Activated T-cell treated with anti-CD3 and anti-CD28 coated beads, Interleukin-2, amount 50 U/mL, for 4 hours (primary cell): ENCODE results near the gene CPED1. TPM values are rescaled to one million over a fixed set of nuclear protein-coding genes. Genes with fewer than 3 reads are reported as not detected.
A peak's percentile ranks its signal among the peaks of the same experiment; 100 is the strongest.

ENCODE experiments used
- ATAC-seq, 2 donors: fragments of 200-7000 bp; cut with Tn5 transposase; one replicate each; pipeline ENCODE4 v1.10.0; 2021
- DNase-seq: peaks from one replicate; pipeline ENCODE4 v3.0.0-alpha.2; 2020
- H3K27me3 Mint-ChIP-seq: one replicate; pipeline ENCODE4 v1.8.0; 2021; ENCODE audit warnings: low read depth, mixed read lengths
- H3K36me3 Mint-ChIP-seq: one replicate; pipeline ENCODE4 v1.8.0; 2022; ENCODE audit warnings: mixed read lengths; ENCODE audit not compliant: insufficient read depth
- H3K4me1 Mint-ChIP-seq: one replicate; pipeline ENCODE4 v1.8.0; 2021; ENCODE audit warnings: low read depth, mixed read lengths
- H3K4me3 Mint-ChIP-seq: one replicate; pipeline ENCODE4 v1.8.0; 2021; ENCODE audit warnings: mild to moderate bottlenecking, moderate library complexity, mixed read lengths
- H3K9me3 Mint-ChIP-seq: one replicate; pipeline ENCODE4 v1.8.0; 2021; ENCODE audit warnings: mixed read lengths
- total RNA-seq, 3 donors: library from RNA; stranded (reverse); gene quantifications; one replicate each; pipeline ENCODE4 v1.2.1, GENCODE V29; 2021

Gene CPED1
- total RNA-seq: under 1 TPM; 0.20 to 0.69 (median 0.38) TPM

GRCh38 chr7:120988591-120989256 is at the start of gene CPED1:
Gene CPED1, plus strand, starts transcription at chr7:120988711. Its CDS starts 911 bp downstream, at chr7:120989622.
- H3K4me1 Mint-ChIP-seq: peaks cover 15% of the 10 kb centered on the region
- H3K36me3 Mint-ChIP-seq: no peaks in the 10 kb centered on the region
- DNase-seq (no peak), ATAC-seq (peak; percentile 62 to 68)
- peak within 1 kb of the TSS; percentile 75 for H3K4me3 Mint-ChIP-seq
- H3K9me3 Mint-ChIP-seq: no peaks in the 10 kb centered on the region
- peaks cover 43% of the 10 kb centered on the region for H3K27me3 Mint-ChIP-seq

- no peaks in the 10 kb centered on the region for H3K36me3 Mint-ChIP-seq
- DNase-seq (no peak), ATAC-seq (no peak)
- H3K9me3 Mint-ChIP-seq: no peaks in the 10 kb centered on the region
- H3K4me3 Mint-ChIP-seq: no peak overlapping the region
- peaks cover 8% of the 10 kb centered on the region for H3K27me3 Mint-ChIP-seq
- no peaks in the 10 kb centered on the region for H3K4me1 Mint-ChIP-seq
Observed at GRCh38 chr7:120939345-120939744, 49.2 kb upstream of the CPED1 start.

GRCh38 chr7:120941064-120941463 is 47.4 kb upstream of the CPED1 start:
- H3K36me3 Mint-ChIP-seq: no peaks in the 10 kb centered on the region
- H3K4me3 Mint-ChIP-seq: no peak overlapping the region
- DNase-seq: no peak
- no peak for ATAC-seq
- no peaks in the 10 kb centered on the region for H3K9me3 Mint-ChIP-seq
- H3K27me3 Mint-ChIP-seq: peaks cover 12% of the 10 kb centered on the region
- H3K4me1 Mint-ChIP-seq: no peaks in the 10 kb centered on the region

GRCh38 chr7:120941856-120942255 is 46.7 kb upstream of the CPED1 start:
- ATAC-seq: no peak
- DNase-seq: no peak
- Mint-ChIP-seq H3K9me3 (no peaks in the 10 kb centered on the region), H3K36me3 (no peaks in the 10 kb centered on the region), H3K27me3 (peaks cover 17% of the 10 kb centered on the region), H3K4me3 (no peak overlapping the region), H3K4me1 (no peaks in the 10 kb centered on the region)

GRCh38 chr7:120942861-120943260 is 45.6 kb upstream of the CPED1 start:
- H3K36me3 Mint-ChIP-seq: no peaks in the 10 kb centered on the region
- DNase-seq (no peak), ATAC-seq (no peak)
- peaks cover 21% of the 10 kb centered on the region for H3K27me3 Mint-ChIP-seq
- H3K9me3 Mint-ChIP-seq: no peaks in the 10 kb centered on the region
- no peak overlapping the region for H3K4me3 Mint-ChIP-seq
- no peaks in the 10 kb centered on the region for H3K4me1 Mint-ChIP-seq

GRCh38 chr7:120944826-120945562 is 43.5 kb upstream of the CPED1 start:
- ATAC-seq: no peak
- Mint-ChIP-seq H3K36me3 (no peaks in the 10 kb centered on the region), H3K9me3 (no peaks in the 10 kb centered on the region), H3K27me3 (peaks cover 22% of the 10 kb centered on the region), H3K4me1 (peaks cover 8% of the 10 kb centered on the region), H3K4me3 (no peak overlapping the region)
- DNase-seq: no peak

GRCh38 chr7:120947980-120948379 is 40.5 kb upstream of the CPED1 start:
- Mint-ChIP-seq H3K4me1 (peaks cover 19% of the 10 kb centered on the region), H3K4me3 (no peak overlapping the region), H3K36me3 (no peaks in the 10 kb centered on the region), H3K9me3 (no peaks in the 10 kb centered on the region), H3K27me3 (peaks cover 22% of the 10 kb centered on the region)
- ATAC-seq (no peak), DNase-seq (no peak)

GRCh38 chr7:120949393-120949911 is 39.1 kb upstream of the CPED1 start:
- peaks cover 22% of the 10 kb centered on the region for H3K27me3 Mint-ChIP-seq

GRCh38 chr7:120949998-120950538 is 38.4 kb upstream of the CPED1 start:
- DNase-seq (no peak), ATAC-seq (no peak)
- peaks cover 21% of the 10 kb centered on the region for H3K4me1 Mint-ChIP-seq
- peak overlapping the region; percentile 96 for H3K4me3 Mint-ChIP-seq
- H3K9me3 Mint-ChIP-seq: no peaks in the 10 kb centered on the region
- H3K27me3 Mint-ChIP-seq: peaks cover 22% of the 10 kb centered on the region
- H3K36me3 Mint-ChIP-seq: no peaks in the 10 kb centered on the region

More at GRCh38 chr7:120949393-120949911, 39.1 kb upstream of the CPED1 start:
- peak overlapping the region; percentile 96 for H3K4me3 Mint-ChIP-seq
- DNase-seq: no peak
- peaks cover 19% of the 10 kb centered on the region for H3K4me1 Mint-ChIP-seq
- H3K36me3 Mint-ChIP-seq: no peaks in the 10 kb centered on the region
- no peaks in the 10 kb centered on the region for H3K9me3 Mint-ChIP-seq
- no peak for ATAC-seq

- ATAC-seq: peak; percentile 94 to 95
- no peaks in the 10 kb centered on the region for H3K9me3 Mint-ChIP-seq
- peaks cover 3% of the 10 kb centered on the region for H3K36me3 Mint-ChIP-seq
- peaks cover 25% of the 10 kb centered on the region for H3K4me1 Mint-ChIP-seq
- peak within 1 kb of the TSS; percentile 96 for H3K4me3 Mint-ChIP-seq
- peaks cover 16% of the 10 kb centered on the region for H3K27me3 Mint-ChIP-seq
- DNase-seq: peak; percentile 98
Observed at GRCh38 chr7:120950539-120951308, 37.8 kb upstream of the CPED1 start, which contains the start of gene ING3. Gene ING3, plus strand, starts transcription at chr7:120950777. Its CDS starts 120 bp downstream, at chr7:120950897.

GRCh38 chr7:120951309-120951699 is 37.2 kb upstream of the CPED1 start:
- no peak for ATAC-seq
- Mint-ChIP-seq H3K4me1 (peaks cover 27% of the 10 kb centered on the region), H3K27me3 (peaks cover 13% of the 10 kb centered on the region), H3K36me3 (peaks cover 5% of the 10 kb centered on the region), H3K9me3 (no peaks in the 10 kb centered on the region), H3K4me3 (peak overlapping the region; percentile 96)
- no peak for DNase-seq

GRCh38 chr7:120951826-120952225 is 36.7 kb upstream of the CPED1 start:
- ATAC-seq: no peak
- DNase-seq: no peak
- H3K9me3 Mint-ChIP-seq: no peaks in the 10 kb centered on the region
- H3K27me3 Mint-ChIP-seq: peaks cover 11% of the 10 kb centered on the region
- H3K4me1 Mint-ChIP-seq: peaks cover 27% of the 10 kb centered on the region
- peak overlapping the region; percentile 96 for H3K4me3 Mint-ChIP-seq
- H3K36me3 Mint-ChIP-seq: peaks cover 7% of the 10 kb centered on the region

- Mint-ChIP-seq H3K4me1 (peaks cover 21% of the 10 kb centered on the region), H3K27me3 (no peaks in the 10 kb centered on the region), H3K4me3 (no peak overlapping the region), H3K9me3 (no peaks in the 10 kb centered on the region), H3K36me3 (peaks cover 25% of the 10 kb centered on the region)
- no peak for ATAC-seq
- no peak for DNase-seq
Observed at GRCh38 chr7:120955577-120956149, 32.8 kb upstream of the CPED1 start.
